ENCODE results near the gene NOS1AP.
"Not testable (repeated sequence)": the region's sequence is repeated elsewhere in the genome, so short reads cannot be mapped to it uniquely, and the experiment has no call there.

Gene NOS1AP

DNA sequence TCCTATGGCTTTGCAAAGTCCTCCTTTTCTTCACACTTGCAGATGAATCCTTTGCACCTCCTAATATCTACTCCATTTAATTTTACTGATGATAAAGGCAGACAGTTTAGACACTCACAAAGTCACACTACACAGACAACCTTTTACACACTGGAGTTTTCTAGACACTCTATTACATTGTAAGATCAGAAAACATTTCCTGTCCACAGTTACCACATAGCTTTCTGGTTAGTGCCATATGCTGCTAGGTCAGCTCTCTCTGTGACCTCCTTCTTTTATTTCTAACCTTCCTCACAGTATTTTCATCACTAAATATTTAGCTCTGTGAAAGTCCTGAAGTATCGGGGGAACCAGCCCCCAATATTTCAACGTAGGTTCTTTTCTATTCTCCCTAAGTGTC, 337.3 kb downstream of the NOS1AP start:
- DNase-seq (ENCODE audit: low read depth), result no peak
- no peak overlapping the region for H3K4me3 ChIP-seq (ENCODE audit: low read depth, low read length)
- TF ChIP-seq, protein P1, sequence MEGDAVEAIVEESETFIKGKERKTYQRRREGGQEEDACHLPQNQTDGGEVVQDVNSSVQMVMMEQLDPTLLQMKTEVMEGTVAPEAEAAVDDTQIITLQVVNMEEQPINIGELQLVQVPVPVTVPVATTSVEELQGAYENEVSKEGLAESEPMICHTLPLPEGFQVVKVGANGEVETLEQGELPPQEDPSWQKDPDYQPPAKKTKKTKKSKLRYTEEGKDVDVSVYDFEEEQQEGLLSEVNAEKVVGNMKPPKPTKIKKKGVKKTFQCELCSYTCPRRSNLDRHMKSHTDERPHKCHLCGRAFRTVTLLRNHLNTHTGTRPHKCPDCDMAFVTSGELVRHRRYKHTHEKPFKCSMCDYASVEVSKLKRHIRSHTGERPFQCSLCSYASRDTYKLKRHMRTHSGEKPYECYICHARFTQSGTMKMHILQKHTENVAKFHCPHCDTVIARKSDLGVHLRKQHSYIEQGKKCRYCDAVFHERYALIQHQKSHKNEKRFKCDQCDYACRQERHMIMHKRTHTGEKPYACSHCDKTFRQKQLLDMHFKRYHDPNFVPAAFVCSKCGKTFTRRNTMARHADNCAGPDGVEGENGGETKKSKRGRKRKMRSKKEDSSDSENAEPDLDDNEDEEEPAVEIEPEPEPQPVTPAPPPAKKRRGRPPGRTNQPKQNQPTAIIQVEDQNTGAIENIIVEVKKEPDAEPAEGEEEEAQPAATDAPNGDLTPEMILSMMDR (IDR thresholded peaks at IDR 0.05; ENCODE audit: control insufficient read depth, extremely low read depth, insufficient read depth), result no peak

DNA sequence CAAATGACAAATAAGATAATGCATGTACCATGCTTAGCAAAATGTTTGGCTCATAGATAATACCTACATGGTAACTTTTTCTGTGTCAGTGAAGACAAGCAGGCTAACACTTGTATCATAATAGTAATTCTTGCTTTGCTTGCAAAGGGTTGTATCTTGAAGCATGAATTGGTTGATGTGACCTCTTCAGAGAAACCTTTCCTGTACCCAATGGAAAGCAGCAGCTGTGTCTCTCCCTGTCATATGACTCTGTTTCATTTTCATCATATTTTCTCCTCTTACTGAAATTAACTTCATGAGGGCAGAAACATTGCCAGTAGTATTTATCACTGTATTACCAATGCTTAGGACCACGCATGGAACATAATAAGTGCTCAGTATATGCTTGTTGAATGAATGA, 338.0 kb downstream of the NOS1AP start:
- no peak overlapping the region for H3K4me3 ChIP-seq (ENCODE audit: low read depth, low read length)
- DNase-seq (ENCODE audit: low read depth), result no peak
- TF ChIP-seq, protein P1 (IDR thresholded peaks at IDR 0.05; ENCODE audit: control insufficient read depth, extremely low read depth, insufficient read depth), result no peak

DNA sequence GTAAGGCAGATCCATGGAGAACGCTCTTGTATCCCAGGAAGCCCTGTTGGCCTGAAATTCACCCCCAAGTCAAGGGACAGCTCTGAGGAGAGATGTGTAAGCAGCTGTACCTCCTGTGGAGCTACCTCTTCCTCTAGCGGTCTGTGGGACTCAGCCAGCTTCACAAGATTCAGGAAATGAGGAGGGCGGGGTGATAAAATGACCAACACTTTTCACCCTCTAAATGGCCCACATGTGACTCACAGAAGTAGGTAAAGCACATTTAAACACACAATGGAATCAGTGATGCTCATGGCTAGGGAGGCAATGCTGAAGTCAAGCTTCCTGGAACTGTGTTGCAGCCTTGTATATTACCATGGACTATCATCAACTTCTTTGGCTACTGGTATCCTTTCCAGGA, 342.5 kb downstream of the NOS1AP start, which contains the start of gene SH2D1B:
SH2D1B (minus strand) TSS at position 135 of the 400 bp plus-strand sequence; CDS start at position 15, 120 bp downstream.
- TF ChIP-seq, protein P1 (IDR thresholded peaks at IDR 0.05; ENCODE audit: control insufficient read depth, extremely low read depth, insufficient read depth), result no peak
- DNase-seq (ENCODE audit: low read depth), result no peak
- no peak within 1 kb of the TSS for H3K4me3 ChIP-seq (ENCODE audit: low read depth, low read length)

- no peak overlapping the region for H3K4me3 ChIP-seq (ENCODE audit: low read depth, low read length)
- TF ChIP-seq, protein P1 (IDR thresholded peaks at IDR 0.05; ENCODE audit: control insufficient read depth, extremely low read depth, insufficient read depth), result no peak
- DNase-seq (ENCODE audit: low read depth), result no peak
Observed at GRCh38 chr1:162416215-162416614, 346.7 kb downstream of the NOS1AP start.

DNA sequence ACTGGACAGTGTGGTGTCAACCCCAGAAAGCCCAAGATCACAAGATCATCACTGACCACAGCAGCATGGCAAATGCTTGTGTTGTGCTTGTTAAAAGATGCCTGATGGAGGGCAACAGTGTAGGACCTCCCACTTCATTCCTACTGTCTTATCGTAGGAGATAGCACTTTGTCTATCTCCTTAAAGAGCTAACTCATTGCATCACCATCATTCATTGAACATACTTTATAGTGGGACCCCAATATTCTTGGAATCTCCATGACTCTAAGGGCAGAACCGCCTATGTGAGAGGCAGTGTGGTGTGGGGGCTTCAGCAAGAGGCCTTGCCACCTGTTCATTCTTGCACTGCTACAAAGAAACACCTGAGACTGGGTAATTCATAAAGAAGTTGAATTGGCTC, 347.4 kb downstream of the NOS1AP start:
- H3K4me3 ChIP-seq (ENCODE audit: low read depth, low read length), result no peak overlapping the region
- DNase-seq (ENCODE audit: low read depth), result no peak
- TF ChIP-seq, protein P1 (IDR thresholded peaks at IDR 0.05; ENCODE audit: control insufficient read depth, extremely low read depth, insufficient read depth), result no peak

- H3K4me3 ChIP-seq (ENCODE audit: low read depth, low read length), result no peak overlapping the region
- DNase-seq (ENCODE audit: low read depth), result no peak
- TF ChIP-seq, protein P1 (IDR thresholded peaks at IDR 0.05; ENCODE audit: control insufficient read depth, extremely low read depth, insufficient read depth), result no peak
Observed at GRCh38 chr1:162417650-162418049, 348.2 kb downstream of the NOS1AP start.

- DNase-seq (ENCODE audit: low read depth); H3K4me3 ChIP-seq (ENCODE audit: low read depth, low read length): not testable (repeated sequence)
Observed at GRCh38 chr1:162418584-162418983, 349.1 kb downstream of the NOS1AP start.

- H3K4me3 ChIP-seq (ENCODE audit: low read depth, low read length); DNase-seq (ENCODE audit: low read depth): not testable (repeated sequence)
Observed at GRCh38 chr1:162419450-162419931, 350.0 kb downstream of the NOS1AP start.
